Muscle layer of duodenum (tissue), 2 donors: ENCODE measurements around the gene ELF2.
"Not testable (repeated sequence)": the region's sequence is repeated elsewhere in the genome, so short reads cannot be mapped to it uniquely, and the experiment has no call there.

Experiments used
- H3K27ac ChIP-seq: one replicate; pipeline ENCODE4 v1.7.0; 2013; ENCODE audit warnings: mild to moderate bottlenecking, low read length
- H3K27me3 ChIP-seq: one replicate; pipeline ENCODE4 v1.7.0; 2013; ENCODE audit warnings: low read depth, mild to moderate bottlenecking, control low read depth, low read length
- H3K36me3 ChIP-seq, 2 donors: one replicate each; pipeline ENCODE4 v1.7.0; 2013; ENCODE audit warnings: low read length in 2 of 2, control low read depth in 1 of 2, mild to moderate bottlenecking in 1 of 2; ENCODE audit not compliant: insufficient read depth in 2 of 2, control insufficient read depth in 1 of 2
- H3K4me1 ChIP-seq, 2 donors: one replicate each; pipeline ENCODE4 v1.7.0; 2013; ENCODE audit warnings: low read length in 2 of 2, mild to moderate bottlenecking in 2 of 2, control low read depth in 1 of 2, moderate library complexity in 1 of 2; ENCODE audit not compliant: insufficient read depth in 2 of 2, control insufficient read depth in 1 of 2
- H3K4me3 ChIP-seq, 2 donors: one replicate each; pipeline ENCODE4 v1.7.0; 2013; ENCODE audit warnings: low read length in 2 of 2, low read depth in 1 of 2, mild to moderate bottlenecking in 1 of 2
- H3K9me3 ChIP-seq, 2 donors: one replicate each; pipeline ENCODE4 v1.7.0; 2013; ENCODE audit warnings: low read length in 2 of 2, control low read depth in 1 of 2, mild to moderate bottlenecking in 1 of 2; ENCODE audit not compliant: control insufficient read depth in 1 of 2
- donor health status: healthy.

ELF2 gene

DNA sequence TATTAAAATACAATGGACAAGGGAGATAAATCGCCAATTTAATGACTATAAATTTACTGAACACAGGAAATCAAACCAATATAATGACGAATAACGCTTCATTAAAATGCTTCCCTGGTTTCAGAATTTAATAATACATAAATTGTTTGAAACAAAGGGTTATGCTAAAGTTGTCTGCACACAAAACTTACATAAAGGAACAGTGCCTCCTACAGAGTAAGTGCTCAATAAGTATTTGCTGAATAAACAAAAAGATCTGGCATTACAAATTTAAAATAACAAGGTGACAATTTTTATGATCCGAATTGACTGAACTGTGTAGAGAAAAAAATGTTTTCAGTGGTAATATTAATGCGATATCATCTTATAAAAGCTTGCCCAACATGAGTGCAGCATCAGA is 91.9 kb downstream of the ELF2 start:
- Histone ChIP-seq H3K27me3 (no peaks in the 10 kb centered on the region), H3K36me3 (no peaks in the 10 kb centered on the region), H3K27ac (peak overlapping the region; percentile 70), H3K9me3 (no peaks in the 10 kb centered on the region), H3K4me3 (peak overlapping the region; percentile 69 to 77), H3K4me1 (peaks cover 14 to 27% of the 10 kb centered on the region in 2 donors)

DNA sequence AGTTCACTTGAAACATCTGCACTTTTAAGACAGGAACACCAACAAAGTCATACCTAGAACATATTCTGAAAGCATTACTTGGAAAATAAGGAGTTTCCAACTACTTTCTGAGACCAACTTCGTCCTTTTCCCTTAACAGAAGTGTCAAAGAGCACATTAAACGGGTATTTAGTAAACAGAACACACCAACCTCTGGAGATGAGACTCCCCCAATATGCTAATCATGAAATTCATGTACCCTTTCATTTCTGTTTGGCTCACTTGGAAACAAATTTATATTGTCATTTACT is 92.3 kb downstream of the ELF2 start:
- Histone ChIP-seq H3K27ac (peak overlapping the region; percentile 70), H3K9me3 (no peaks in the 10 kb centered on the region), H3K27me3 (no peaks in the 10 kb centered on the region), H3K4me1 (peaks cover 14 to 30% of the 10 kb centered on the region in 2 donors), H3K36me3 (no peaks in the 10 kb centered on the region), H3K4me3 (peak overlapping the region; percentile 69 to 77)

DNA sequence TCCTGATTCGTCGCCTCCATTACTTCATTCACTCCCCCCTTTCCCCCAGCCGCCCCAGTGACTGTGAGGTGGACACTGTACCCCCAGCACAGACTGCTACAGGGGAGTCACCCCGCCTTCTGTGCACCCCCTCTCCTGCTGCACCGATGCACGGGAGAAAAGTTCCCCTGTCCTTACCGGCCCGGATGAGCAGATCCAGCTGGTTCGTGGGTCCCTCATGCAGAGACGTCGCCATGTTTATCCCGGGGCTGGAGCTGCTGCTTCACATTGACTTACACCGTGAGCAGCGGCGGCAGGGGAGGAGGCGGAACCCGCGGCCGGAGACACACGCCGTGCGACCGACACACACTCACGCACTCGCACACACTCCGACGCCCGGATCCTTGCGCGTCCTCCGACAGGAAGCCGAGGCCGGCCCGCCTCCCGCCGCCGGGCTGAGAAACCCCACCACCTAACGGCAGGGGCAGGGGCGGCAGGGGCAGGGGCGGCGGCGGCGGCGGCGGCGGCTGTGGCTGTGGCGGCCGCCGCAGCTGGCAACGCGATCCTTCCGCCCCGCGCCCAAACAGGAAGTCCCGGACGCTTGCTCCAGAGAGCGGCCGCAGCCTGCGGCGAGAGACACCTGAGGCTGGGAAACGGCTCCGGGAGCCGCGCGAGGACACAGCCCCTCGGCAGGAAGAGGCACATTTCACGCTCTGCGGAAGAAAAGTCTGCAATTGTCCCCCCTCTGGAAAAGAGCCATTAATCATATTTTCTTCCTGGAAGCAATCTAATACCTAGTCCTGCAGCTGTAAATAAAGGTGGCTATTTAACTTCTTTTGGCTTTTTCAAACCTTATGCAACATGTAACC is 92.8 kb downstream of the ELF2 start:
- Histone ChIP-seq H3K4me3 (peak overlapping the region; percentile 69 to 98), H3K27me3 (no peaks in the 10 kb centered on the region), H3K4me1 (peaks cover 14 to 34% of the 10 kb centered on the region in 2 donors), H3K36me3 (no peaks in the 10 kb centered on the region), H3K27ac (peak overlapping the region; percentile 99), H3K9me3 (no peaks in the 10 kb centered on the region)

DNA sequence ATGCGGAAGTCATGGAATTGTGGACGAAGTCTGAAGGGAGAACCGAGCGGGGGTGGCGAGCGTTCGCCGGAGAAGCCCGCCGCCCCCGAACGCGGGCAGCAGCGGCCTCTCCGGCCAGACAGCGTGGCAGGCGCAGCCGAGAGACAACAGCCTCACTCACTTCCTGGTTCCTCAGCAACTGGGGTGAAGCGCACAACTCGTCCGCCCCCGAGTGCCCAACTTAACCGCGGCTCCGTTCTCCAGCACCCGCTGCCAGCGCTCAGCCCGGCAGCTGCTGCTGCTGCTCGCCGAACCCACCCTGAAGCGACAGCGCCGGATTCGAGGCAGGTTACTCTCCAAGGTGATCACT is 93.4 kb downstream of the ELF2 start:
- Histone ChIP-seq H3K36me3 (no peaks in the 10 kb centered on the region), H3K4me3 (peak overlapping the region; percentile 69 to 98), H3K27ac (peak overlapping the region; percentile 99), H3K27me3 (no peaks in the 10 kb centered on the region), H3K4me1 (peaks cover 14 to 40% of the 10 kb centered on the region in 2 donors), H3K9me3 (no peaks in the 10 kb centered on the region)

DNA sequence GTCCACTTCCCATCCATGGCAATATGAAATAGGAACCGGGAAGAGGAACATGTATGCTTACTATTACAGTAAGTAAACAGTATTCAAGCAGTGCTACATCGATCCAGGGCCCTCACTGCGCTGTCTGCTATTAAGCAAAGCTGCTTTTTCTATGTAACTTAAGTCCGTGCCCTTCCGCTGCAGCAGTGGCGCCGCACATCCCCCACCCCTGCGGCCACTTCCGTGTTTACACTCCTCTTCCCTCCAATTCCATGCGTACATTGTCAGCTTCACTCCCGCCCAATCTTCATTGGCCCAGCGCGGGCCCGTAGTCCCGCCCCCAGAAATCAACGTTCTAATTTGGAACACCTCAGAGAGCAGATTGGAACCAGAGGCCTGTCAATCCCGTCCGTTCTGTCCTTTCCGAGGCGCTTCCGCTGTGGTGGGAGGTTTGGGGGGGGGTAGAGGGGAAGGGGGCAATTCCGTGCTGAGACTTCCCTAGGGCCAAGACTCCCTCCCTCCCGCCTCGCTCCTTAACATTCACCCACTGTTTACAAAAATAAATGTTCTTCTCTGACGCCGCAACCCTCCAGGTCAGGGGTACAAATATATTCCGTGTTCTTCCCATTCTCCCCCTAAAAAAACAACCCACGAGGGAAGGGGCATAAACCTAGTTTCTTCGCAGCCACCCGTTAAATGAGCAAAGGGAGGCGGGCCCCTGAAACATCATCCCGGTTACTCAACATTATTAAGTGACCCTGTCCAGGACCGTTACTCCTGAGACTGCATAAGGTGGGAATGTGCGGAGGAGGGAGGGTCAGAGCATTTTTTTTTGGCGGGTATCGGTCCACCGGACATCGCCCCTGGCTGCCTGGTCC is 94.0 kb downstream of the ELF2 start:
- Histone ChIP-seq H3K9me3 (no peaks in the 10 kb centered on the region), H3K4me3 (peak overlapping the region; percentile 69 to 98), H3K27me3 (no peaks in the 10 kb centered on the region), H3K27ac (peak overlapping the region; percentile 99), H3K36me3 (no peaks in the 10 kb centered on the region), H3K4me1 (peaks cover 18 to 43% of the 10 kb centered on the region in 2 donors)

DNA sequence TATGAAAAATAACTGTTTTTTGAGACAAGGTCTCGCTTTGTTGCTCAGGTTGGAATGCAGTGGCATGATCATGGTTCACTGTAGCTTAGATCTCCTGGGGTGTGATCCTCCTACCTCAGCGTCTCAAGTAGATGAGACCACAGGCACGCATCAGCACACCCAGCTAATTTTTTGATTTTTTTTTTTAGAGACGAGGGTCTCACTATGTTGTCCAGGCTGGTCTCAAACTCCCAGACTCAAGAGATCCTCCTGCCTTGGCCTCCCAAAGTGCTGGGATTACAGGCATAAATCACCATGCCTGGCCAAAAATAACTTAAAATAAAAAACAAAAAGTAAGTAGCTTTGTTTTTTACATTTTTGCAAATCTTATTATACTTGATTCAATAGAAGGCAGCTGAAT is 98.1 kb downstream of the ELF2 start:
- Histone ChIP-seq H3K36me3 (no peaks in the 10 kb centered on the region), H3K9me3 (no peaks in the 10 kb centered on the region), H3K27me3 (no peaks in the 10 kb centered on the region), H3K27ac (no peak overlapping the region), H3K4me3 (no peak overlapping the region), H3K4me1 (peaks cover 20 to 48% of the 10 kb centered on the region in 2 donors)

DNA sequence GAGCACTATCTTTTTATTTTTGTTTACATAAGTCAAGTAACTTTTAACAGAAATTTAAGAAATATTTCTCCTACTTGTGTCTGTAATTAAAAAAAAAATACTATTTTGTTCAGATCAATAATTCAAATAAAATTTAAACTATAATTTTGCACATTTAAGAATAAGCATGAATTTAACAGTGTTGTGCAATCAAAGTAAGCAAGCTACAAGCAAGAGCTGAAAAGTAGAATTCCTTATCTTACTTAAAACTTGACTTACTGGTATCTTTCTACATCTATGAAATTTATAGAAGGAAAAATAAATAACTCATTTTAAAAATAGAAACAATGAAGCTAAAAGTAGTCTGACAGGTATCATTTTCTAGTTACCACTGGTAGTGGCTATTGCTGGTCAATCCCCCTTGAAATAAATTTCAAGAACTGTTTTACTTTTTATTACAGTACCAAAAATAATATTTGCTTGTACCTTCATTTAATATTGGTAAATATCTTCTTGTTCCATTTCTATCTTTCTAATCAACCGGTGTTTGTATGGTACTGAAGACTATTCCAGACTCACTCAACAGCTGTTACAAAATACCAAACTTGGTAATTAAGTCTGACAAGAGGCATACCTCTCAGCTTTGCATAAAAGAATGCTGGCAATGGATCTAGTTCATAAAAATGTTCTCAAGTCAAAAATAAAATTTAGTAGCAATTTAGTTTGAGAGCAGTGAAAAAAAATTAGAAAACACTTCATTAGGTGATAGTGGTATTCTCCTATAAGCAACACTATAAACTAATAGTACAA is 99.3 kb downstream of the ELF2 start:
- H3K27me3 ChIP-seq: no peaks in the 10 kb centered on the region
- peaks cover 0 to 5% of the 10 kb centered on the region in 2 donors for H3K36me3 ChIP-seq
- no peak overlapping the region for H3K4me3 ChIP-seq
- H3K27ac ChIP-seq: no peak overlapping the region
- peaks cover 20 to 52% of the 10 kb centered on the region in 2 donors for H3K4me1 ChIP-seq
- no peaks in the 10 kb centered on the region for H3K9me3 ChIP-seq

DNA sequence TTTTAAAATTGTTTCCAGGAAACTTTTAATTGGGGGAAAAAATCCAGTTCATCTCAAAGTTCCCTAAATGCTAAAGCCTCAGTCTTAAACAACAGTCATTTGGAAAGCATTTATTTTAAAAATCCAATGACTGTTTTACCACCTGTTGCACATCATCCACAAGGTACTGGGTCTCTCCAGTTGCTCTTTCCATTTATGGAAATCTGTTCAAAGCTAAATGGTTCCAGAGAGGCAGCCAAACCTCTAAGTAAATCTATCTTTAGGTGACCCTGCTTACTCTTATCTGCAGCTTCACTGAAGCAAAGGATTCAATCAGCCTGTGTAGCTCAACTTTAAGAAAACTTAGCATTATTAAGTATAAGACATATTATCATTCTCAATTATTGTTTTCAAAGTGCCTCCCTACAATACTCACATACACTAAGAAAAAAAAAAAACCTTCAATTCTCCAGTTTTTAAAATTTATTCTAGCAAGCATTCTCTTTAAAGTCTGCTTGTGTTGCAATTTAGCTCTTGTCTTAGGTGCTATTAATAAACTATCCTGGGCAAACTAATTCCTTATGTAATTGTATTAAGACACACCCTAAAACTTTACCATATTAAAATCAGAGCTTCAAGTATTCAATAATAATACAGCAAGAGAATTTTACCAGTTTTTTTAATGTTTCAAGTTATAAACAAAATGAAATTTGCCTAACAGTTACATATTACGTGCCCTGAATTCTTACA is 100.8 kb downstream of the ELF2 start:
- Histone ChIP-seq H3K9me3 (no peaks in the 10 kb centered on the region), H3K4me3 (no peak overlapping the region), H3K27ac (peak overlapping the region; percentile 31), H3K36me3 (peaks cover 6 to 20% of the 10 kb centered on the region in 2 donors), H3K27me3 (no peaks in the 10 kb centered on the region), H3K4me1 (peaks cover 10 to 39% of the 10 kb centered on the region in 2 donors)

DNA sequence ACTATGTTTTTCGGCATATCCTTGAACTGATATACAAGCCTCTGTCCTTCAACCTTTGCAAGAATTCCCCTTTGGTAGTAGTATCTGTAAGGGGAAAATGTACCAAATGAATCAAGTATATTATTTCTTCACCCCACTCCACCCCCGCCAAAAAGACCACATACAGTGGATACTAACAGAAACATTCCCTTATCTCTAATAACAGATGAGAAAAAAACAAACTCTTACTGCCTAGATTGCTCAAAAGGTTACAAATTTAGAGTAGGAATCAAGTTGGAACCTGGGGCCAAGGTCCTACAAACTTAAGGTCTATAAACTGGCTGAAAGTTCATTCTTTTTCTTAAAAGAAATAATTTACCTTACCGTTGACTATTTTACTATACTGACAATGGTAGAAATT is 116.4 kb downstream of the ELF2 start:
- peaks cover 46 to 58% of the 10 kb centered on the region in 2 donors for H3K36me3 ChIP-seq
- no peaks in the 10 kb centered on the region for H3K4me1 ChIP-seq
- no peak overlapping the region for H3K4me3 ChIP-seq
- H3K27me3 ChIP-seq: no peaks in the 10 kb centered on the region
- no peak overlapping the region for H3K27ac ChIP-seq
- H3K9me3 ChIP-seq: no peaks in the 10 kb centered on the region

DNA sequence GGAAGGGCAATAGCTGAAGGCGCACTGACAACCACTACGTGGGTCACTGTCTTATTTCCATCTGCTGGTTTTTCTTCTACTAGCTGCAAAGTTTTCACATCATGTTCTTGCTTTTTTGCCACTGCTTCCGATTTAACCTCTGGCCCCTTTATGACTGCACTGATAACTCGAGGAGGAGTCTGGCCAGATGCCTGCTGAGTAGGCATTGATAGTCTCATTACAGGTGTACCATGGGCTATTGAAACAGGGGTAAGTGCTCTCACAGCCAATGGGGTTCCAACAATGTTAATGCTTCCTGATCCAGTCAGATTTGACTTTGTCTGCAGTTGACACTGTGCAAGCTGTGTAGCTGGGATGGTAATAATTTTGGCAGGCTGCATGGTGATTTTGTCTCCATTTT is 118.0 kb downstream of the ELF2 start:
- H3K36me3 ChIP-seq: peaks cover 54 to 59% of the 10 kb centered on the region in 2 donors
- not testable (repeated sequence) for H3K9me3 ChIP-seq, H3K4me3 ChIP-seq, H3K27me3 ChIP-seq, H3K27ac ChIP-seq
- H3K4me1 ChIP-seq: peaks cover 0 to 12% of the 10 kb centered on the region in 2 donors
